DND-41 (cell line): ENCODE measurements around the gene LIMK2.

Experiments
- ATAC-seq: fragments of 200-7000 bp; cut with Tn5 transposase; 3 replicates; pipeline ENCODE4 v1.9.1; 2021; ENCODE audit warnings: low read depth; ENCODE audit not compliant: insufficient read depth
- DNase-seq: peaks from one replicate; pipeline ENCODE4 v3.0.0-alpha.2; 2020
- H2AFZ ChIP-seq: 2 replicates; pipeline ENCODE4 v1.6.0; 2012; ENCODE audit warnings: low read depth, low read length
- H3K27ac ChIP-seq: 2 replicates; pipeline ENCODE4 v1.5.1; 2012; ENCODE audit warnings: low read length, inconsistent platforms
- H3K27me3 ChIP-seq: fragments of 200-600 bp; sonication (generic); 2 replicates; pipeline ENCODE4 v1.6.0; 2012; ENCODE audit warnings: low read length, mild to moderate bottlenecking, inconsistent platforms; ENCODE audit not compliant: insufficient read depth, poor library complexity
- H3K36me3 ChIP-seq: 2 replicates; pipeline ENCODE4 v1.5.1; 2012; ENCODE audit warnings: low read length, inconsistent platforms; ENCODE audit not compliant: insufficient read depth
- H3K4me1 ChIP-seq: 2 replicates; pipeline ENCODE4 v1.5.1; 2012; ENCODE audit warnings: mild to moderate bottlenecking, low read length; ENCODE audit not compliant: insufficient read depth
- H3K4me2 ChIP-seq: 2 replicates; pipeline ENCODE4 v1.6.0; 2012; ENCODE audit warnings: mild to moderate bottlenecking, moderate library complexity, low read length, inconsistent platforms; ENCODE audit not compliant: insufficient read depth
- H3K4me3 ChIP-seq, 2 experiments: fragments of 200-600 bp in 1 of 2; shearing (Covaris generic) in 1 of 2; 2 replicates each; pipeline ENCODE4 v1.5.1; 2012 to 2016; ENCODE audit warnings: inconsistent platforms in 2 of 2, low read length in 2 of 2, mild to moderate bottlenecking in 2 of 2, low read depth in 1 of 2, moderate library complexity in 1 of 2
- H3K79me2 ChIP-seq: 2 replicates; pipeline ENCODE4 v1.6.0; 2012; ENCODE audit warnings: low read length, inconsistent platforms; ENCODE audit not compliant: insufficient read depth
- H3K9ac ChIP-seq: 2 replicates; pipeline ENCODE4 v1.6.0; 2012; ENCODE audit warnings: low read depth, mild to moderate bottlenecking, inconsistent platforms, low read length, moderate library complexity
- H3K9me3 ChIP-seq: 2 replicates; pipeline ENCODE4 v1.5.1; 2012; ENCODE audit warnings: low read length, moderate library complexity, mild to moderate bottlenecking, inconsistent platforms; ENCODE audit not compliant: insufficient read depth, severe bottlenecking
- H4K20me1 ChIP-seq: 2 replicates; pipeline ENCODE4 v1.6.0; 2012; ENCODE audit warnings: low read length; ENCODE audit not compliant: insufficient read depth
- EZH2 ChIP-seq: IDR thresholded peaks from 3 replicates; pipeline ENCODE4 v1.6.1; 2012; ENCODE audit warnings: borderline replicate concordance, low read depth, mild to moderate bottlenecking, moderate library complexity, low read length, inconsistent platforms; ENCODE audit not compliant: severe bottlenecking
- TF ChIP-seq, protein P1 (sequence below): IDR thresholded peaks from 2 replicates; pipeline ENCODE4 v1.5.1; 2012; ENCODE audit warnings: borderline replicate concordance, low read length, moderate library complexity, mild to moderate bottlenecking; ENCODE audit not compliant: poor library complexity, severe bottlenecking; ENCODE audit errors: extremely low read depth

The LIMK2 gene

DNA sequence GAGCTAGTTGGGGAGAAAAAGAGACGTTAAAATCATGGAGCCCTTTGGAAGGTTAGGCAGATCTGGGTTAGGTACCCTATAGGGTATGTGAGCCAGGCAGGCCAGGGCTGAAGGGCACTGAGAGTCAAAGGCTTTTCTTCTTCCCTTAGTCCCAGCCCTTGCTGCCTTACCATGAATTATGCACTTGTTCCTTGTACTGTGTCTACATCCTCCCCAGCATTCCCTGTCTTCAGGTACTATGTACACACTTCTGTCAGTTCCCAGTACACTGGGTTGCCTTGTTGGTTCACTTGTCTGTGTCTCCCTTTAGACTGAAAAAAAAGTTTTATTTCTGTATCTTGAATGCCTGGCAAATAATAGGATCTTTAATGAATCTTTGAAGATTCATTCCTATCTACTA, 35.2 kb upstream of the LIMK2 start:
- no peak overlapping the region for H3K9ac ChIP-seq

DNA sequence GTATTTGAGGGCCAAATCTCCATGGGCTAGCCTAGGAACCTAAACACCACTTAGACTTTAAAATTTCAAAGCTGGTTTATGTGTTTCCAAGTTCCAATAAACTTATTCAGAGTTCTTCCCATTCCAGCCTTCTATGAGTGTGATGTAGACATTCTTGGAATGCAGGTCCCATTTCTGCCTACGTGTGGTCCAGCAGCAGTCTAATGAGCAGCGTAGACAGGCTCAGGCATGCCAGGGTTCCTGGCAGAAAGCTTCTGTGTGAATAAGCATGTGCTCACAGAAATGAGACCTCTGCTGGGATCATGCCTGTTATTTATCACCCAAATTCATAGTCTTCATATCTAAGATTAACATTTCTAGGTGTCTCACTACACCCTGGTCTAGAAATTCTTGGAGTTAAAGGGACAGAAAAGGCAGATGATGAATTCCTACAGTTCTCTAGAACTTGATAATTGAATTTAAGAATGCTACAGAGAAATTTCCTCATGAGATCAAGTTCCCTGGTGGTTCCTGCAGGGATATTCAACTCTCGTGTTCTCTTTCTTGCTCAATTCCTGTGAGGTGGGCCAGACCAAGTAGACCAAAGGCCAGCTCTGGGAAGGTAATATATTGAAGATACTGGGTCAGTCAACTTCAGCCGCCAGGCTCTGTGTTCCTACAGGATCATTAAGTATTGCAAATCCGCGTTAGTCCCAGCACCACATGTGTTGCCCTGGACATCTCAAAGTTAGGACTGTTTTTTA, 34.5 kb upstream of the LIMK2 start:
- peaks cover 21% of the 10 kb centered on the region; the same call in 1 of the 2 replicates for H3K36me3 ChIP-seq
- peaks cover 10% of the 10 kb centered on the region; the same call in 1 of the 2 replicates for H4K20me1 ChIP-seq
- TF ChIP-seq EZH2: no peak
- TF ChIP-seq, protein P1, sequence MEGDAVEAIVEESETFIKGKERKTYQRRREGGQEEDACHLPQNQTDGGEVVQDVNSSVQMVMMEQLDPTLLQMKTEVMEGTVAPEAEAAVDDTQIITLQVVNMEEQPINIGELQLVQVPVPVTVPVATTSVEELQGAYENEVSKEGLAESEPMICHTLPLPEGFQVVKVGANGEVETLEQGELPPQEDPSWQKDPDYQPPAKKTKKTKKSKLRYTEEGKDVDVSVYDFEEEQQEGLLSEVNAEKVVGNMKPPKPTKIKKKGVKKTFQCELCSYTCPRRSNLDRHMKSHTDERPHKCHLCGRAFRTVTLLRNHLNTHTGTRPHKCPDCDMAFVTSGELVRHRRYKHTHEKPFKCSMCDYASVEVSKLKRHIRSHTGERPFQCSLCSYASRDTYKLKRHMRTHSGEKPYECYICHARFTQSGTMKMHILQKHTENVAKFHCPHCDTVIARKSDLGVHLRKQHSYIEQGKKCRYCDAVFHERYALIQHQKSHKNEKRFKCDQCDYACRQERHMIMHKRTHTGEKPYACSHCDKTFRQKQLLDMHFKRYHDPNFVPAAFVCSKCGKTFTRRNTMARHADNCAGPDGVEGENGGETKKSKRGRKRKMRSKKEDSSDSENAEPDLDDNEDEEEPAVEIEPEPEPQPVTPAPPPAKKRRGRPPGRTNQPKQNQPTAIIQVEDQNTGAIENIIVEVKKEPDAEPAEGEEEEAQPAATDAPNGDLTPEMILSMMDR: no peak
- no peak overlapping the region for H3K27ac ChIP-seq
- no peaks in the 10 kb centered on the region for H3K27me3 ChIP-seq
- DNase-seq (no peak), ATAC-seq (no peak)
- no peak overlapping the region for H3K4me3 ChIP-seq
- no peaks in the 10 kb centered on the region for H3K9me3 ChIP-seq
- no peak overlapping the region for H3K4me2 ChIP-seq
- H3K4me1 ChIP-seq: no peaks in the 10 kb centered on the region
- H2AFZ ChIP-seq: no peak overlapping the region
- H3K9ac ChIP-seq: no peak overlapping the region
- H3K79me2 ChIP-seq: peaks cover 39% of the 10 kb centered on the region

More for the DNA sequence above, 35.2 kb upstream of the LIMK2 start:
- H2AFZ ChIP-seq: no peak overlapping the region
- H3K4me3 ChIP-seq: no peak overlapping the region
- H3K4me2 ChIP-seq: no peak overlapping the region
- DNase-seq (no peak), ATAC-seq (no peak)
- H3K36me3 ChIP-seq: peaks cover 16% of the 10 kb centered on the region; the same call in 1 of the 2 replicates
- H4K20me1 ChIP-seq: peaks cover 10% of the 10 kb centered on the region; the same call in 1 of the 2 replicates
- no peaks in the 10 kb centered on the region for H3K9me3 ChIP-seq
- H3K27ac ChIP-seq: no peak overlapping the region
- peaks cover 43% of the 10 kb centered on the region for H3K79me2 ChIP-seq
- TF ChIP-seq, protein P1: no peak
- TF ChIP-seq EZH2: no peak
- H3K4me1 ChIP-seq: no peaks in the 10 kb centered on the region
- H3K27me3 ChIP-seq: no peaks in the 10 kb centered on the region

DNA sequence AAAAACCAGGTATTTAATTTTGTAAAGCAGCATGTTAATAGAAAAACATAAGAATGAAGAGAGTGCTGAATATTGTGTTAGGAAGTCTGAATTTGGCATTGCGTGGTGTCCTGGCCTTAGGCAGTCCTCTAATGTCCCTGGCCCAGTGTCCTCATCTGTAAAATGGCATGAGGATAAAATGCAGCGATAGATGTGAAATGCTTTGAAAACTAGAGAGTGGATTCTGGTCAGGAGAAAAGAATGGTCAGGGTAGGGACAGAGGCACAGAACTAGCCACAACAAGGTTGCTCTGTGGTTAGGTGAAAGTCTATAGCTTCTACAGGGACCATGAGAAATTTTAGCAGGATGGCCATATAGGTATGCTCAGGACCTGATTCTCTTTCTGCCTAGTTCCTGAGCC, 33.2 kb upstream of the LIMK2 start:
- H3K79me2 ChIP-seq: peaks cover 28% of the 10 kb centered on the region
- H4K20me1 ChIP-seq: peaks cover 5% of the 10 kb centered on the region; the same call in 1 of the 2 replicates
- no peaks in the 10 kb centered on the region for H3K9me3 ChIP-seq
- TF ChIP-seq, protein P1: no peak
- TF ChIP-seq EZH2: no peak
- H2AFZ ChIP-seq: no peak overlapping the region
- H3K36me3 ChIP-seq: peaks cover 22% of the 10 kb centered on the region
- ATAC-seq: no peak
- no peaks in the 10 kb centered on the region for H3K4me1 ChIP-seq
- no peak overlapping the region for H3K27ac ChIP-seq
- DNase-seq: no peak
- H3K27me3 ChIP-seq: no peaks in the 10 kb centered on the region
- H3K4me2 ChIP-seq: no peak overlapping the region
- no peak overlapping the region for H3K4me3 ChIP-seq
- H3K9ac ChIP-seq: no peak overlapping the region
